ENCODE results near the gene EPHX1. TPM values are rescaled to one million over a fixed set of nuclear protein-coding genes. Genes with fewer than 3 reads are reported as not detected.
A peak's percentile ranks its signal among the peaks of the same experiment; 100 is the strongest.
"Not testable (repeated sequence)": the region's sequence is repeated elsewhere in the genome, so short reads cannot be mapped to it uniquely, and the experiment has no call there.

The EPHX1 gene
- 3.7 and 4.2 TPM in 2 replicates for total RNA-seq
- total RNA-seq (2013), result 1.4 TPM
- 0.75 and 1.2 TPM in 2 replicates for polyA plus RNA-seq
- 1.2 TPM in 1 of 2 replicates, not detected in the other for polyA minus RNA-seq

DNA sequence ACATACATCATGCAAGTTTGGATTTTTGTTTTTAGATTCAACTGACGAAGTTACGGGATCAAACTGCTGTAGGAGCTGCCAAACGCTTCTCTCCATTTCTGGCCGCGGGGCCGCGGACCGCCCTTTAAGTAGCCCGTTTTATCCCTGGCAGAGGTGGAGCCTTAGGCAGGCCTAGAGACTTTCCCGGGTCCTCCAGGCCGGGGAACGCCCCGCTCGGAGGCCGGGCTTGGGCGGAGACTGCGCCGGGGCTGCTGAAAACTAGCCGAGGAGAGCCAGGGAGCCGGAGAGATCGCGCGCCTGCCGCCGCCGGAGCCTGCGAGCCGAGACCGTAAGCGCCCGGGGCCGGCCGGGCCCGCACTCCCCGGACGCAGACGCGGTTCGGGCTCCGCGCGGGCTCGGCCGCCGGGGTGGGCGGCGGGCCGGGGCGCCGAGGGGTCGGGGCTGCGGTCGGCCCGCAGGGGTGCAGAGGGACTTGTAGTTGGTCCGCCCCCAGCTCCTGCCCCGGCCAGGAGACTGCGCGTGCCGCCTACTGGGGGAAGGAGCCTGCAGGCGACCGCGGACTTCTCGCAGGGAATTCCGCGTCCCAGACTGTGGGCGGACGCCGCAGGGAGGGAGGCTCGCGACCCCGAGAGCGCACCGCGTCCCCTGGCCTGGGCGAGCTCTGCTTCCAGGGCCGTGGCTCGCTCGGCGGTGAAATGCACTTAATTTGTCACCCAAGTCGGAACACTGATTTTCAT, at the start of gene EPHX1:
EPHX1 (plus strand) TSS at position 283 of the 737 bp plus-strand sequence. CDS start 18,606 bp downstream, outside the sequence.
- Mint-ChIP-seq H3K27ac (peak within 1 kb of the TSS; percentile 65), H3K4me1 (peaks cover 11% of the 10 kb centered on the region), H3K4me3 (peak within 1 kb of the TSS; percentile 88), H3K27me3 (peaks cover 11% of the 10 kb centered on the region), H3K9me3 (ENCODE audit: insufficient read depth) (no peaks in the 10 kb centered on the region)
- H2AFZ ChIP-seq (ENCODE audit: insufficient read depth, low read depth, low read length, poor library complexity, severe bottlenecking), result peak within 1 kb of the TSS; percentile 77
- H3K4me3 ChIP-seq (ENCODE audit: control extremely low read depth in 1 of 5, extremely low read depth in 1 of 5, insufficient read depth in 1 of 5, low read depth in 2 of 5, low read length in 4 of 5), result peak within 1 kb of the TSS; percentile 38 to 65 (median 50)
- DNase-seq (peak; percentile 63), ATAC-seq (ENCODE audit: low read depth) (peak; percentile 85)
- H3K27ac ChIP-seq (ENCODE audit: low read length in 2 of 2), result no peak within 1 kb of the TSS
- H3K79me2 ChIP-seq (ENCODE audit: control insufficient read depth, insufficient read depth, low read length), result no peaks in the 10 kb centered on the region
- peak within 1 kb of the TSS; percentile 85 for H3K4me2 ChIP-seq (replicated peaks; ENCODE audit: low read depth, low read length, poor library complexity, severe bottlenecking)
- H3K9me3 ChIP-seq (ENCODE audit: control extremely low read depth in 1 of 3, control insufficient read depth in 2 of 3, insufficient read depth in 1 of 3, low read length in 2 of 3), result no peaks in the 10 kb centered on the region
- under 1% methylated on average over 79 of the region's 80 CpGs for WGBS (ENCODE audit: insufficient coverage)
- peaks cover 5 to 14% of the 10 kb centered on the region in 2 donors for H3K4me1 ChIP-seq (ENCODE audit: control insufficient read depth in 2 of 2, insufficient read depth in 2 of 2, low read length in 2 of 2)
- H3K9ac ChIP-seq (ENCODE audit: low read length), result peak within 1 kb of the TSS; percentile 56
- H3K27me3 ChIP-seq (replicated peaks in 1 of 4; ENCODE audit: control extremely low read depth in 1 of 4, control insufficient read depth in 3 of 4, insufficient read depth in 4 of 4, low read length in 3 of 4), result peaks cover 0 to 6% (median 3%) of the 10 kb centered on the region in 4 experiments
- intact Hi-C loops (cut with micrococcal nuclease), result loop anchor here (5.0 kb wide), 1 partner anchor 33 kb away; the partner anchor contains the start of gene SRP9
- ChIA-PET CTCF (interaction anchor here (0.9 to 1.2 kb wide), 5 partner anchors 30 to 101 kb away, joined by 3 read pairs; partner anchors contain the start of gene SRP9), POLR2A (interaction anchor here (0.7 to 1.5 kb wide), 2 partner anchors 14 to 32 kb away, joined by 4 to 5 read pairs; partner anchors contain the start of gene SRP9)
- no peaks in the 10 kb centered on the region for H3K36me3 ChIP-seq (replicated peaks in 1 of 2; ENCODE audit: control extremely low read depth in 1 of 2, control insufficient read depth in 1 of 2, extremely low read depth in 1 of 2, insufficient read depth in 2 of 2, low read length in 1 of 2)
- no peaks in the 10 kb centered on the region for H4K20me1 ChIP-seq (ENCODE audit: control insufficient read depth, insufficient read depth, low read length, poor library complexity, severe bottlenecking)
- TF ChIP-seq EZH2 (IDR thresholded peaks at IDR 0.05; ENCODE audit: borderline replicate concordance, insufficient read depth, low read depth, low read length, poor library complexity, severe bottlenecking), result no peak
- TF ChIP-seq, protein P1, sequence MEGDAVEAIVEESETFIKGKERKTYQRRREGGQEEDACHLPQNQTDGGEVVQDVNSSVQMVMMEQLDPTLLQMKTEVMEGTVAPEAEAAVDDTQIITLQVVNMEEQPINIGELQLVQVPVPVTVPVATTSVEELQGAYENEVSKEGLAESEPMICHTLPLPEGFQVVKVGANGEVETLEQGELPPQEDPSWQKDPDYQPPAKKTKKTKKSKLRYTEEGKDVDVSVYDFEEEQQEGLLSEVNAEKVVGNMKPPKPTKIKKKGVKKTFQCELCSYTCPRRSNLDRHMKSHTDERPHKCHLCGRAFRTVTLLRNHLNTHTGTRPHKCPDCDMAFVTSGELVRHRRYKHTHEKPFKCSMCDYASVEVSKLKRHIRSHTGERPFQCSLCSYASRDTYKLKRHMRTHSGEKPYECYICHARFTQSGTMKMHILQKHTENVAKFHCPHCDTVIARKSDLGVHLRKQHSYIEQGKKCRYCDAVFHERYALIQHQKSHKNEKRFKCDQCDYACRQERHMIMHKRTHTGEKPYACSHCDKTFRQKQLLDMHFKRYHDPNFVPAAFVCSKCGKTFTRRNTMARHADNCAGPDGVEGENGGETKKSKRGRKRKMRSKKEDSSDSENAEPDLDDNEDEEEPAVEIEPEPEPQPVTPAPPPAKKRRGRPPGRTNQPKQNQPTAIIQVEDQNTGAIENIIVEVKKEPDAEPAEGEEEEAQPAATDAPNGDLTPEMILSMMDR (IDR thresholded peaks at IDR 0.05), result no peak

DNA sequence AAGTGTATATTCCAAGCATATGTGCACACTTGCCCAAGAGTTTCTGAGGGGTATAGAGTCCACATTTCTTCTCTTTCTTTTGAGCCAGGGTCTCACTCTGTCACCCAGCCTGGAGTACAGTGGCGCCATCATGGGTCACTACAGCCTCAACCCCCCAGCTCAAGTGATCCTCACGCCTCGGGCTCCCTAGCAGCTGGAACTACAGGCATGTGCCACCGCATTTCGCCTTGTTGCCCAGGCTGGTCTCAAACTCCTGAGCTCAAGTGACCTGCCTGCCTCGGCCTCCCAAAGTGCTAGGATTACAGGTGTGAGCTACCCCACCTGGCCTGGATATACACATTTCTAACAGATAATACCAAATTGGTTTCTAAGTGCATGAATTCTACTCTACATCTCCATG, 49.4 kb upstream of the EPHX1 start:
- Mint-ChIP-seq H3K4me3 (no peak overlapping the region), H3K4me1 (peaks cover 8% of the 10 kb centered on the region), H3K27ac (no peak overlapping the region), H3K9me3 (ENCODE audit: insufficient read depth) (no peaks in the 10 kb centered on the region), H3K27me3 (no peaks in the 10 kb centered on the region)
- peaks cover 5 to 8% of the 10 kb centered on the region in 2 donors for H3K4me1 ChIP-seq (ENCODE audit: control insufficient read depth in 2 of 2, insufficient read depth in 2 of 2, low read length in 2 of 2)
- H2AFZ ChIP-seq (ENCODE audit: insufficient read depth, low read depth, low read length, poor library complexity, severe bottlenecking), result no peak overlapping the region
- 92% methylated on average over 6 of the region's 6 CpGs for WGBS (ENCODE audit: insufficient coverage)
- no peak overlapping the region for H3K9ac ChIP-seq (ENCODE audit: low read length)
- intact Hi-C loops (cut with micrococcal nuclease), result no loop called here
- POLR2A ChIA-PET, result no interaction called here
- no peaks in the 10 kb centered on the region for H3K9me3 ChIP-seq (ENCODE audit: control extremely low read depth in 1 of 3, control insufficient read depth in 2 of 3, insufficient read depth in 1 of 3, low read length in 2 of 3)
- H3K27me3 ChIP-seq (replicated peaks in 1 of 4; ENCODE audit: control extremely low read depth in 1 of 4, control insufficient read depth in 3 of 4, insufficient read depth in 4 of 4, low read length in 3 of 4), result no peaks in the 10 kb centered on the region
- no peak for TF ChIP-seq EZH2 (IDR thresholded peaks at IDR 0.05; ENCODE audit: borderline replicate concordance, insufficient read depth, low read depth, low read length, poor library complexity, severe bottlenecking)
- TF ChIP-seq, protein P1 (IDR thresholded peaks at IDR 0.05), result no peak
- H3K4me3 ChIP-seq (ENCODE audit: control extremely low read depth in 1 of 5, extremely low read depth in 1 of 5, insufficient read depth in 1 of 5, low read depth in 2 of 5, low read length in 4 of 5), result no peak overlapping the region
- ATAC-seq (ENCODE audit: low read depth) (no peak), DNase-seq (no peak)
- no peaks in the 10 kb centered on the region for H3K79me2 ChIP-seq (ENCODE audit: control insufficient read depth, insufficient read depth, low read length)
- no peaks in the 10 kb centered on the region for H3K36me3 ChIP-seq (replicated peaks in 1 of 2; ENCODE audit: control extremely low read depth in 1 of 2, control insufficient read depth in 1 of 2, extremely low read depth in 1 of 2, insufficient read depth in 2 of 2, low read length in 1 of 2)
- H4K20me1 ChIP-seq (ENCODE audit: control insufficient read depth, insufficient read depth, low read length, poor library complexity, severe bottlenecking), result no peaks in the 10 kb centered on the region
- H3K27ac ChIP-seq (ENCODE audit: low read length in 2 of 2), result no peak overlapping the region
- CTCF ChIA-PET, result no interaction called here
- no peak overlapping the region for H3K4me2 ChIP-seq (replicated peaks; ENCODE audit: low read depth, low read length, poor library complexity, severe bottlenecking)

DNA sequence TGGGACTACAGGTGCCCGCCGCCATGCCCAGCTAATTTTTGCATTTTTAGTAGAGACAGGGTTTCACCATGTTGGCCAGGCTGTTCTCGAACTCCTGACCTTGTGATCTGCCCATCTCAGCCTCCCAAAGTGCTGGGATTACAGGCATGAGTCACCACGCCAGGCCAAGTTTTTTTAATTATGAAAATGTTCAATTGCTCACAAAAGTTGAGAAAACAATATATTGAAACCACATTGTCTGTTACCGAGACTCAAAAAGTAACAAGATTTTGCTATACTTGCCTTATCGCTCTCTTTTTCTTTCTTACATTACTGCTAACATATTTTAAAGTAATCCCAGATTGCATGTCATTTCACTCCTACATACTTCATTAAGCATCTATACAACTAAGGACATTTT, 48.5 kb upstream of the EPHX1 start:
- H3K27ac Mint-ChIP-seq; H3K9me3 Mint-ChIP-seq (ENCODE audit: insufficient read depth); H3K4me3 ChIP-seq (ENCODE audit: control extremely low read depth in 1 of 5, extremely low read depth in 1 of 5, insufficient read depth in 1 of 5, low read depth in 2 of 5, low read length in 4 of 5); H3K27me3 Mint-ChIP-seq; H3K36me3 ChIP-seq (replicated peaks in 1 of 2; ENCODE audit: control extremely low read depth in 1 of 2, control insufficient read depth in 1 of 2, extremely low read depth in 1 of 2, insufficient read depth in 2 of 2, low read length in 1 of 2); H3K27ac ChIP-seq (ENCODE audit: low read length in 2 of 2); H3K4me1 ChIP-seq (ENCODE audit: control insufficient read depth in 2 of 2, insufficient read depth in 2 of 2, low read length in 2 of 2); H3K79me2 ChIP-seq (ENCODE audit: control insufficient read depth, insufficient read depth, low read length); ATAC-seq (ENCODE audit: low read depth); H3K9ac ChIP-seq (ENCODE audit: low read length); intact Hi-C loops (cut with micrococcal nuclease); H3K4me3 Mint-ChIP-seq; POLR2A ChIA-PET; H3K4me1 Mint-ChIP-seq; H3K4me2 ChIP-seq (replicated peaks; ENCODE audit: low read depth, low read length, poor library complexity, severe bottlenecking); H3K27me3 ChIP-seq (replicated peaks in 1 of 4; ENCODE audit: control extremely low read depth in 1 of 4, control insufficient read depth in 3 of 4, insufficient read depth in 4 of 4, low read length in 3 of 4); DNase-seq; H2AFZ ChIP-seq (ENCODE audit: insufficient read depth, low read depth, low read length, poor library complexity, severe bottlenecking); CTCF ChIA-PET; H3K9me3 ChIP-seq (ENCODE audit: control extremely low read depth in 1 of 3, control insufficient read depth in 2 of 3, insufficient read depth in 1 of 3, low read length in 2 of 3); H4K20me1 ChIP-seq (ENCODE audit: control insufficient read depth, insufficient read depth, low read length, poor library complexity, severe bottlenecking): not testable (repeated sequence)
- WGBS (ENCODE audit: insufficient coverage), result 96% methylated on average over 4 of the region's 6 CpGs
